ENCODE measurements around the gene ESPL1. TPM values are rescaled to one million over a fixed set of nuclear protein-coding genes. Genes with fewer than 3 reads are reported as not detected.
A peak's percentile ranks its signal among the peaks of the same experiment; 100 is the strongest.

ESPL1 gene
- total RNA-seq, 2 donors from 2014 or later = 0.62 to 1.0 TPM

DNA sequence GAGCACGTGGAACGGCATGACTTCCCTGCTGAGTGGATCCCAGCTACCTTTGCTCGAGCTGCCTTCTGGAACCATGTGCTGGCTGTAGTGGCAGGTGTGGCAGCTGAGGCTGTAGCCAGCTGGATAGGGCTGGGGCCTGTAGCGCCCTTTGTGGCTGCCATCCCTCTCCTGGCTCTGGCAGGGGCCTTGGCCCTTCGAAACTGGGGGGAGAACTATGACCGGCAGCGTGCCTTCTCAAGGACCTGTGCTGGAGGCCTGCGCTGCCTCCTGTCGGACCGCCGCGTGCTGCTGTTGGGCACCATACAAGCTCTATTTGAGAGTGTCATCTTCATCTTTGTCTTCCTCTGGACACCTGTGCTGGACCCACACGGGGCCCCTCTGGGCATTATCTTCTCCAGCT is 14.8 kb upstream of the ESPL1 start:
- intact Hi-C loops (cut with DNase I) = loop anchor here in 1 of 2 donors (5.0 kb wide), 2 partner anchors 39 to 41 kb away; no protein-coding TSS in a partner anchor

DNA sequence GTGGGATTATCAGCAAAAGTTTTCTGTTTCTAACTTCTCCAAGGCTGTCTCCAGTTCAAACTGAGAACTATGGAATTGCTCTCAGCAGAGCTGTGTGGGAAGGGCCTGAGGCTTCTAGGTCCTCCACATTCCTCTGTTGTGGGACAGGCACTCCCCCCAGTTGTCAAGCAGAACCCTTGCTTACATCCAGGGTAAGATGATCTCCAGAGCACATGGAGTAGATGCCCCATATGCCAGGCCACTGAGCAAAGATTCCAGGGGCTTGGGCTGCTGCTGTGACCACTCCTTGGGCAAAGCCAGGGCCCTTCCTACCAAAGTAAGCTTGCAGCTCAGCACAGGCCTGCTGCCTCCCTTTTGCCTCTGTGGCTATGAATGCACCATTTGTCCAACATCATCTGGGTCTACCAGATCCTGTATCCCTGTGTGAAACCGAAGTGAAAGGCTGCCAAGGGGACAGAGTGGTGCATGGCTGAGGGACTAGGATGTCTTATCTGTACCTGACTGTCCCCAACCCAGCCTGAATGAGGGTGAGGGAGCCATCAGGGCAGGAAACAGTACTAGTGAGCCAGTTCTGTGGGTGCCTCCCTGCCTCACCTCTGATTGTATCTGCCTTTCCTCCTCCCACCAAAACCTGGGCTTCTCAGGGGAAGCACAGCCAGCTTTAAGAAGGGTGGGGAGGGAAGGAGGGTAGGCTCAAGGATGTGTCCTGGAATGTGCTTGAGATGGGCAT is 13.1 kb upstream of the ESPL1 start:
- DNase-seq (ENCODE audit: low spot score) = no peak
- intact Hi-C loops (cut with DNase I) = loop anchor here in 1 of 2 donors (5.0 kb wide), 2 partner anchors 37 to 43 kb away; no protein-coding TSS in a partner anchor

More for the DNA sequence above, 14.8 kb upstream of the ESPL1 start:
- DNase-seq (ENCODE audit: low spot score) = no peak

DNA sequence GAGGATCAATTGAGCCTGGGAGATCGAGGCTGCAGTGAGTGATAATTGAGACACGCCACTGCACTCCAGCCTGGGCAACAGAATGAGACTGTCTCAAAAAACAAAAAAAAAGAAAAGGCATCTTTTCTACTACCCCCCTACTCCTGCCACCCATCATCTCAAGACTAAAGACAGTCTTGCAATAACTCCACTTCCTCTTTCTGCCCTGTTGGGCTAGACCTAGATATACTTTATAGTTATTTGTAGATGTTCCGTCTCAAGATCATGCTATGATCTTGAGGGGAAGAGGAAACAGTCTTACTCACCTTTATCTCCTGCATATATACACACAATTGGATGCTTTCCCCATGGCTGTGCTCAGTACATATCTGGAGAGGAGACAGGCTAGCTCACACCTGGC is 12.1 kb upstream of the ESPL1 start:
- DNase-seq (ENCODE audit: low spot score) = no peak
- intact Hi-C loops (cut with DNase I) = no loop called here

DNA sequence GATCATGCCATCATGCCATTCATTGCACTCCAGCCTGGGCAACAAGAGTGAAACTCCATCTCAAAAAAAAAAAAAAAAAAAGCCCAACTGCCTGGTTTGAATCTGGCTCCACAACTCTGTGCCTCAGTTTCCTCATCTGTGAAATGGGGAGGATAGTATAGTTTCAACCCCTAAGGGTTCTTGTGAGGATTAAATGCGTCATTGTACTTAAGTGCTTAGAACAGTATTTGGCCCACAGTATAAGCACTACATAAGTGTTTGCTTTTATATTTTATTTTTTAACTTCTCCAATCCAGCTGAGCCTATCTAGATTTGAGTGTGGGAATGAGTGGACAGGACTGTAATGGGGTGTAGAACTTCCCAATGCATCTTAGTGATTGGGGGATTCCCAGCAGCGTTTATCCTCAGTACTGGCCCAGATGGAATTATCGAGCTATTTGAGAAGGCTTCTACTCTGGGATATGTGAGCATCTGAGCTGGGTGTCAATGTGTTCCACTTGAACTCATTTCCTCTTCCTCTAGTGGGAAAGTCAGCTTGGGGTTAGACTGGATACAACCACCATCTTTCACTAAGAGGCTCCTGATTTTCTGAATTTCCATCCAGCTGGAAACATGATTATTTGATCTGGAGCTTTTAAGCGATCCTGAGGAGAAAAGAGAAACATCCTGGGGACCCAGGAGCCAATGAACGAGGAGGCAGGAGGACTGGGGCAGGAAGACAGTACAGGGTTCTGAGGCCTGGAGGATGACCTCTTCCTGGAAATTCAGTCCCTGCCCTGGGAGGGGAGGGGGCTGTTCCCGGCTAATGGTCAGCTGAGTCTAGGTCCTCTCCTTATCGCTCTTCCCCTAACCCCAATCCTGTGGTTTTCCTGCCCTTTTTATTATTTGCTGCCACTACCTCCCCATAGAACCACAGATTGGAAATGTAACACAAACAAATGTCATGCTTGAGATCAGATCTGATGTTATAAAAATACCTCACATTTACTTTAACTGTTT is 9.3 kb upstream of the ESPL1 start:
- intact Hi-C loops (cut with DNase I) = no loop called here
- DNase-seq (ENCODE audit: low spot score) = no peak

DNA sequence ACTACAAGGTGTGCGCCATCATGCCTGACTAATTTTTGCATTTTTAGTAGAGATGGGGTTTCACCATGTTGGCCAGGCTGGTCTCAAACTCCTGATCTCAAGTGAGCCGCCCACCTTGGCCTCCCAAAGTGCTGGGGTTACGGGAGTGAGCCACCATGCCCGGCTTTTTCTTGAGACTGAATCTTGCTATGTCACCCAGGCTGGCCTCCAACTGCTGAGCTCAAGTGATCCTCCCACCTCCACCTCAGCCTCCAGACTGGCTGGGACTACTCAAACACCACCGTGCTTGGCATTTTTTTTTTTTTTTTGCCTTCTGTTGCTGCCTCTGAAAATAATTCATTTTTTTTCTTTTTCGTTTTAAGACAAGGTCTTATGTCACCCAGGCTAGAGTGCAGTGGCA is 8.2 kb upstream of the ESPL1 start:
- intact Hi-C loops (cut with DNase I) = no loop called here
- no peak for DNase-seq (ENCODE audit: low spot score)

DNA sequence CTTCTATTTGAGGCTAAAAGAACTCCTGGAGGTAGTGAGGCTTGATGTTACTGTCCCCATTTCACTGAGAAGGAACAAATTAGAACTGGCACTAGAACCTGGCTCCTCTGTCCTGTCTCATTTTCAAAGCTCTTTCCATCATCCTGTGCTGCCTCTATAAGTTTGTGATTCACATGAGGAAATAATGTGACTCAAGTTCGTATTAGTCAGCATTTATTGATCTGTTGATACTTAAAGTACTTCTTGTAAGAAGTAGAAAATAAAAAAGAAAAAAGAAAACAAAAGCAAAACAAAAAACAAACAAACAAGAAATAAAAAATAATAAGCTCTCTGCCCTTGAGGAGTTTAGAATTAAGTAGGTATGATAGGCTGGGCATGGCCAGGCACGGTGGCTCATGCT is 2.3 kb upstream of the ESPL1 start:
- intact Hi-C loops (cut with DNase I) = no loop called here
- no peak for DNase-seq (ENCODE audit: low spot score)

DNA sequence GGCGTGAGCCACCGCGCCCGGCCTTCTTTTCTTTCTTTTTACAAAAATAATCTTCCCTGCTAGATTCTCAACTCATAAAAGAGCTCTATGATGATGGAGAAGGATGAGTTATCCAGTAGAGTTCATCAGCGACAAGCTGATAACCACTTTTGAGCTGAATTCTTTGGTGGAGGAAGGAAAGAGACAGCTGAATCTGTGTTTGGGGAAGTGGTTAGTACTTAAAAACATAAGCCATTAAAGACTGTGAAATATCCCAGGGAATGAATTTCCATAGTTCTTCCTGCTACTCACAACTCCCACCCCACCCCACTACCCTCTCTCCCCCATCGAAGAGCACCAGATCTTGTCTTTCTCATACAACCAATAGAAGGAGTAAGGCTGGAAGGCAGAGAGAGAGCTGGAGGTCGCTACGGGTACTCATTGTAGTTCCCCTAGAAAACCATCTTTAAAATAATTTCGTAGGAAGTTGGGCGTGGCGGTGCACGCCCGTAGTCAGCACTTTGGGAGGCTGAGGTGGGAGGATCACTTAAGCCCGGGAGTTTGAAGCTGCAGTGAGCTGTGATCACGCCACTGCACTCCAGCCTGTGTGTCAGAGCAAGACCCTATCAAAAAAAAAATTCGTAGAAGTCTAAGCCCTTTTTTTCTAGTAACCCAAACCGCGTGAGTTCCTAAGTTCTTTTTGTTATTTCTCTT is 647 bp upstream of the ESPL1 start:
- no peak for DNase-seq (ENCODE audit: low spot score)
- intact Hi-C loops (cut with DNase I) = no loop called here

DNA sequence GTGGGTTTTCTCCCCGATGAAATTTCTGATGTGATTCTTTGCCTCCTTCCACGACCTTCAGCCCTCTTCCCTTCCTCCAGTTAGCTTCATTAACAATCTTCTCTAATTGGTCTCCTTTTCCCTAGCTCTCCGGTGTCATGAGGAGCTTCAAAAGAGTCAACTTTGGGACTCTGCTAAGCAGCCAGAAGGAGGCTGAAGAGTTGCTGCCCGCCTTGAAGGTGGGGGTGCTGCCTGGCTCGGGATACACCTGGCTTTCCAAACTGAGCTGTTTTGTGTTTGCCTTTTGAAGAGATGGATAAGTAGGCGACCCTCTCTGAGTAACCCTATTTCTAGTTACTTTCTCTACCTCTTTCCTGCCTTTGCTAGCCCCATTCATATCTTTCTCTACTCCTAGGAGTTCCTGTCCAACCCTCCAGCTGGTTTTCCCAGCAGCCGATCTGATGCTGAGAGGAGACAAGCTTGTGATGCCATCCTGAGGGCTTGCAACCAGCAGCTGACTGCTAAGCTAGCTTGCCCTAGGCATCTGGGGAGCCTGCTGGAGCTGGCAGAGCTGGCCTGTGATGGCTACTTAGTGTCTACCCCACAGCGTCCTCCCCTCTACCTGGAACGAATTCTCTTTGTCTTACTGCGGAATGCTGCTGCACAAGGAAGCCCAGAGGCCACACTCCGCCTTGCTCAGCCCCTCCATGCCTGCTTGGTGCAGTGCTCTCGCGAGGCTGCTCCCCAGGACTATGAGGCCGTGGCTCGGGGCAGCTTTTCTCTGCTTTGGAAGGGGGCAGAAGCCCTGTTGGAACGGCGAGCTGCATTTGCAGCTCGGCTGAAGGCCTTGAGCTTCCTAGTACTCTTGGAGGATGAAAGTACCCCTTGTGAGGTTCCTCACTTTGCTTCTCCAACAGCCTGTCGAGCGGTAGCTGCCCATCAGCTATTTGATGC is 797 bp downstream of the ESPL1 start:
- intact Hi-C loops (cut with DNase I) = no loop called here
- no peak for DNase-seq (ENCODE audit: low spot score)

DNA sequence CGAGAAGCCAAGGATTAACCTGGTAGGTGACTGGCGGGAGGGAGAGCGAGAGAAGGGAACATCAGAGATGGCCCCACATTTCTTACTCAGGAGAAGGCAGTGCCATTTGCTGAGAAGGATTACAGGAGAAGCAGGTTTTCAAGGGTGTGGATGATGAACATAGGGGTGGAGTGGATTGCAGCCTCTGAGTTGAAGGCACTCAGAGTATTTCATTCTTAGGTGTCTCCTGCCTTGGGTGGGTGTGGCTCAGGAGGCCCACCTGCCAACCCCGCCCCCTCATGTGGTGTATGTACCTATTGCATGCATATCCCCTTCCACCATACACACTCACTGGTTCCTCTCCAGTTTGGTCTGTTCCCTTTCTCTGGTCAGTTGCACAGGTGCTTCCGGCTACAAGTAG is 6.3 kb downstream of the ESPL1 start:
- DNase-seq (ENCODE audit: low spot score) = no peak
- intact Hi-C loops (cut with DNase I) = no loop called here

DNA sequence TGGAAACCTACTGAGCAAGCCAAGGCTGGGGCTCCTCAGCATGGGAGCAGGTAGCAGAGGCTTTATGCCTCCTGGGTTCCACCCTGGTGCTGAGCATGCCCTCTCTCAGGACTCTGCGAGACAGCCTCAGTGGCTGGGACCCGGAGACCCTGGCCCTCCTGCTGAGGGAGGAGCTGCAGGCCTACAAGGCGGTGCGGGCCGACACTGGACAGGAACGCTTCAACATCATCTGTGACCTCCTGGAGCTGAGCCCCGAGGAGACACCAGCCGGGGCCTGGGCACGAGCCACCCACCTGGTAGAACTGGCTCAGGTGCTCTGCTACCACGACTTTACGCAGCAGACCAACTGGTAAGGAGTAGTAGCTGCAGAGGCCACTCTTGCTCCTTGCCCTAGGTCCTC is 8.4 kb downstream of the ESPL1 start:
- DNase-seq (ENCODE audit: low spot score) = no peak
- intact Hi-C loops (cut with DNase I) = no loop called here

DNA sequence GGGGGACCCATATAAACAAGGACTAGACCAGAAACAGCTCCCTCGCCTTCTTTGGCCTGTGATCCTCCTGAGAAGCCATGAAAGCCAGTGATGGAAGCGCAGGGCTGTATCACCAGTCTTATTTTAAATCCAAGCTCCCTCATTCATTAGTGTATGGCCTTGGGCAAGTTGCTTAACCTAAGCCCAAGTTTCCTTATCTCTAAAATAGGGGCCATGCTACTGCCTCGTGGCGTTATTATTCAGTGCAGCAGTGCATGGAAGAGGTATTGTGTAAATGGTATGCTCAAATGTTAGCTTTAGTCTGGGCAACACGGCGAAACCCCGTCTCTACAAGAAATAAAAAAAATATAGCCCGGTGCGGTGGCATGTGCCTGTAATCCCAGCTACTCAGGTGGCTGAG is 9.9 kb downstream of the ESPL1 start:
- intact Hi-C loops (cut with DNase I) = no loop called here
- DNase-seq (ENCODE audit: low spot score) = no peak

DNA sequence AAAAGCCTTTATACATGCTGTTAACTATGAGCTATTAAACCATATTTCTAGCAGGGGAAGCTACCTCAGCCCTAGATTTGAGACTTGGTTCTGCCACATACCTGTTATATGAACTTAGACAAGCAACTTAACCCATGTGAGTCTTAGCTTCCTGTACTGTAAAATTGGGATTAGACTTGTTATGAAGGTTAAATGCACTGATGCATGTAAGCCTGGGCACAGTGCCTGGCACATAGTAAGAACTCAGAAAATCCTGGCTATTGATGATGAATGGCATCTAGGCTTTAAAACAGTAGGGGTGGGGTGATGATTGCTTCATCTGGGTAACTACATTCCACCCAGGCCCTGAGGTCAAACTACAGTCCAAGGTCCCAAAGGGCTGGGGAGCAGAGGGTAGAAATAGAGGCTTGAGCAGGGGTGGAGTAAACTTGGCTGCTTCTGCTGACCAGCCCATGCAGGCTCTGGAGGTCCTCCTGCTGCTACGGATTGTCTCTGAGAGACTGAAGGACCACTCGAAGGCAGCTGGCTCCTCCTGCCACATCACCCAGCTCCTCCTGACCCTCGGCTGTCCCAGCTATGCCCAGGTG is 11.3 kb downstream of the ESPL1 start:
- no peak for DNase-seq (ENCODE audit: low spot score)
- intact Hi-C loops (cut with DNase I) = no loop called here

DNA sequence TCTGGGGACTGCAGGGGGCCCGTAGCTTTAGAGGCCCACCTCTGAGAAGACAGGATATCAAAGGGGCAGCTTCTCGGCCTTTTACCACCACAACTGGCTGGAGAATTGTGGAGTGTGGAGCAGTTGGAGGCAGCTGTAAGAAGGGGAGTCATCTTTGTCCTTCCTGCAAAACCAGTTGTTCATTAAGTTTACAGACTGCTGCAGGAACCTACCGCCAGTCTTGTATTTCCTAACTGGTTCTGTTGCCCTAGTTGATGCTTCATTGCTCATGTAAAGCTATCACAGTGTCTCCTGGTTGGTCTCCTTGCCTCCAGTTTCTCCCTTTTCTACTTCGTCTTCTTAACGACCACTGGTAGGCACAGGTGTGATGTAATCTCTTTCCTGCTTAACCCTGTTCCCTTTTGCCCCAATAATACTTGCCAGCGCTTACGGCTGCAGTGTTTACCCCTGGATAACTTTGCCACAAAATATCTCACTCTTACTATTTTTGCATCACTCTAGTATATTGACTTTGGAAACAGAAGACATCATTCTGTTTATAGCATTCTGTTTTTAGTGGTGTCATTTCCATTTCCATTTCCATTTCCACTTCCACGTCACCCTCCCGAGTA is 11.9 kb downstream of the ESPL1 start:
- intact Hi-C loops (cut with DNase I) = no loop called here
- DNase-seq (ENCODE audit: low spot score) = no peak

DNA sequence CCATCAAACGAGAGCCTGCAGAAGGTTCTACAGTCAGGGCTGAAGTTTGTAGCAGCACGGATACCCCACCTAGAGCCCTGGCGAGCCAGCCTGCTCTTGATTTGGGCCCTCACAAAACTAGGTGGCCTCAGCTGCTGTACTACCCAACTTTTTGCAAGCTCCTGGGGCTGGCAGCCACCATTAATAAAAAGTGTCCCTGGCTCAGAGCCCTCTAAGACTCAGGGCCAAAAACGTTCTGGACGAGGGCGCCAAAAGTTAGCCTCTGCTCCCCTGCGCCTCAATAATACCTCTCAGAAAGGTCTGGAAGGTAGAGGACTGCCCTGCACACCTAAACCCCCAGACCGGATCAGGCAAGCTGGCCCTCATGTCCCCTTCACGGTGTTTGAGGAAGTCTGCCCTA is 18.3 kb downstream of the ESPL1 start:
- DNase-seq (ENCODE audit: low spot score) = no peak
- intact Hi-C loops (cut with DNase I) = loop anchor here in 1 of 2 donors (2.0 kb wide), 1 partner anchor 74 kb away; no protein-coding TSS in a partner anchor

DNA sequence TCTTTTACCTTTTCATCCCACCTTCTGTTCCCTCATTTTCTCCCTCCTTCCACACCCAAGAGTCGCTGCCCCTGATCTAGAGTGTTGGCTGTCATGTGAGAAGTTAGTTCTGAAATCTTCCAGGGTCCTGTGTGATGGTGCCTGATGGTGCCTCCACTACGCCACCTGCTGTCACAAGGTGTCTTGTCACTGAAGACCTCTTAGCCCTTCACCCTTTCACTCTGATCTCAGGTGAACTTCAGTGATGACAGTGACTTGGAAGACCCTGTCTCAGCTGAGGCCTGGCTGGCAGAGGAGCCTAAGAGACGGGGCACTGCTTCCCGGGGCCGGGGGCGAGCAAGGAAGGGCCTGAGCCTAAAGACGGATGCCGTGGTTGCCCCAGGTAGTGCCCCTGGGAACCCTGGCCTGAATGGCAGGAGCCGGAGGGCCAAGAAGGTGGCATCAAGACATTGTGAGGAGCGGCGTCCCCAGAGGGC is 19.7 kb downstream of the ESPL1 start:
- intact Hi-C loops (cut with DNase I) = loop anchor here (2.0 kb wide), 1 partner anchor 75 kb away; no protein-coding TSS in a partner anchor
- DNase-seq (ENCODE audit: low spot score) = peak; percentile 89

DNA sequence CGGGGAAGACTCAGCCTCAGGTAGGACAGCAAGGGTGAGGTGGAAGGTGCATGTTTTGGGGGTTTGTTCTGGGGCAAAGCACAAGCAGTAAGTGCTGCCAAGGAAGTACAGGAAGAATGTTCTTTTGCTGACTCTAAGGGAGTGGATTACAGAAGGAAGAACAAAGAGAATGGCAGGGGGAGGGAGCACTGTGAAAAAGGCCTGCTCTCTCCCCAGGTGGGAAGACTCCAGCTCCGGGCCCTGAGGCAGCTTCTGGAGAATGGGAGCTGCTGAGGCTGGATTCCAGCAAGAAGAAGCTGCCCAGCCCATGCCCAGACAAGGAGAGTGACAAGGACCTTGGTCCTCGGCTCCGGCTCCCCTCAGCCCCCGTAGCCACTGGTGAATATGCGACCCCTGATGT is 20.2 kb downstream of the ESPL1 start:
- intact Hi-C loops (cut with DNase I) = loop anchor here in 1 of 2 donors (2.0 kb wide), 1 partner anchor 76 kb away; no protein-coding TSS in a partner anchor
- DNase-seq (ENCODE audit: low spot score) = no peak

DNA sequence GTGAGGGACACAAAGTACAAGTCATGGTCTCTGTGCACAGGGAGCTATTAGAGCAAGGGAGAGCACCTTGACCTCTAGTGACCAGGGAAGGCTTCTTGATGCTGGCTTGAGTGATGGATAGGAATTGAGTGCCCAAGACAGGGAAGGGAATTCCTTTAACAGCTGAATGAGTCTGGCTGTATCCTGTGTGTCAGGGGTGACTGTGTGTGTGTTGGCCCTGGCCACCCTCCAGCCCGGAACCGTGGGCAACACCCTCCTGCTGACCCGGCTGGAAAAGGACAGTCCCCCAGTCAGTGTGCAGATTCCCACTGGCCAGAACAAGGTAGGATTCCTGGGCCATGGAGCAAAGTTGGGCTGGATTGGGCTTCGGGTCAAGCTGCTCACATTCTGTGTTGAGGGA is 21.8 kb downstream of the ESPL1 start:
- intact Hi-C loops (cut with DNase I) = loop anchor here (2.0 to 5.0 kb wide), 2 partner anchors 38 to 77 kb away; a partner anchor contains a TSS
- no peak for DNase-seq (ENCODE audit: low spot score)
